ENCODE measurements around the gene DDX42.

- TF ChIP-seq CTCF (IDR thresholded peaks at IDR 0.05) (no peak), POLR2A (IDR thresholded peaks at IDR 0.05) (no peak), POLR2AphosphoS5 (IDR thresholded peaks at IDR 0.05) (no peak)
Observed at GRCh38 chr17:63735691-63736090, 38.3 kb upstream of the DDX42 start.
